Measurements from ENCODE around the gene CREG1.

DNA sequence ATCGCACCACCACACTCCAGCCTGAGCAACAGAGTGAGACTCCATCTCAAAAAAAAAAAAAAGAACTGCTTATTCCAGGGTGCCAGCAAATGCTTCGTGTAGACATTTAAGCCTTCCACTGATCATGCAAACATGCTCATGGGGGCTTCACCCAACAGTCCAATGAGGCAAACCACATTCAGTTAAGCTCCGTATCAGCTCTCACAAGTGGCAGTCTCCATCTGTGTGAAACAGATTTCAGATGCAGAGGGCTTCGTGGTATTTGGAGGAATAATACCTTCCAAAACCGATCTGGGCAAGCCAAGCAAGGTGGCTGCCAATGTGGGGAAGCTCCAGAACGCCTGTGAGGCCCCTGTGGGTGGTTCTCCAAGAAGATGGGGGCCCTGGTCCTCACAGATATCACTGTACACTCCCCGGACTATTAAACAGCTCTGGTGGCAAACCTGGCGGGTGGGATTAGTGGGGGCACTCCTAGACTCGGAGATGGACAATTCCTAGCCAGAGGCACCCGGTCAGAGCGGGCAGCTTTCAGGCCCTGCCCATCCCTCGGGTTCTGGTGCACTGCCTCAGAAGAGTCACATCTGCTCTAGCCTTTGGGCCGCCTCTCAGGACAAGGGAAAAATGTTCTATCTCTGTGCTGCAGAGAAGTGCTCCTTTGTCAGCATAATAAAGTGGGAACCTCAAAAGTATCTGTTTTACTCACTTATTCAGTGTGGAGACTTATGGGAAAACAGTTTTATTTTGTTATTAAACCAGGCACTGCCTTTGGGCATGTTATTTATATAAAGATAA lies 10.2 kb downstream of the CREG1 start:
- TF ChIP-seq, protein P1, sequence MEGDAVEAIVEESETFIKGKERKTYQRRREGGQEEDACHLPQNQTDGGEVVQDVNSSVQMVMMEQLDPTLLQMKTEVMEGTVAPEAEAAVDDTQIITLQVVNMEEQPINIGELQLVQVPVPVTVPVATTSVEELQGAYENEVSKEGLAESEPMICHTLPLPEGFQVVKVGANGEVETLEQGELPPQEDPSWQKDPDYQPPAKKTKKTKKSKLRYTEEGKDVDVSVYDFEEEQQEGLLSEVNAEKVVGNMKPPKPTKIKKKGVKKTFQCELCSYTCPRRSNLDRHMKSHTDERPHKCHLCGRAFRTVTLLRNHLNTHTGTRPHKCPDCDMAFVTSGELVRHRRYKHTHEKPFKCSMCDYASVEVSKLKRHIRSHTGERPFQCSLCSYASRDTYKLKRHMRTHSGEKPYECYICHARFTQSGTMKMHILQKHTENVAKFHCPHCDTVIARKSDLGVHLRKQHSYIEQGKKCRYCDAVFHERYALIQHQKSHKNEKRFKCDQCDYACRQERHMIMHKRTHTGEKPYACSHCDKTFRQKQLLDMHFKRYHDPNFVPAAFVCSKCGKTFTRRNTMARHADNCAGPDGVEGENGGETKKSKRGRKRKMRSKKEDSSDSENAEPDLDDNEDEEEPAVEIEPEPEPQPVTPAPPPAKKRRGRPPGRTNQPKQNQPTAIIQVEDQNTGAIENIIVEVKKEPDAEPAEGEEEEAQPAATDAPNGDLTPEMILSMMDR (IDR thresholded peaks at IDR 0.05; ENCODE audit: insufficient read depth, low read depth, low read length): no peak
- no peak for TF ChIP-seq EZH2 (IDR thresholded peaks at IDR 0.05; ENCODE audit: insufficient read depth, low read length)
